GM12878 (cell line): ENCODE measurements around the gene MMP7. TPM values are rescaled to one million over a fixed set of nuclear protein-coding genes. Genes with fewer than 3 reads are reported as not detected.

Source experiments
- ATAC-seq: fragments of 200-7000 bp; cut with Tn5 transposase; 3 replicates; pipeline ENCODE4 v1.9.1; 2020; ENCODE audit warnings: mild to moderate bottlenecking, moderate library complexity
- BruUV-seq: library from RNA; stranded (reverse); fragments of 400-500 nt; replicated peaks from 2 replicates; lab custom pipeline; 2021; lab: Mats Ljungman, UMichigan
- CTCF ChIA-PET: fragments of 300-600 bp; sonication (Branson Sonifier 250); formaldehyde crosslinking; extraction: SDS; loops from one replicate; lab custom pipeline; 2021; ENCODE audit warnings: inconsistent platforms; lab: Yijun Ruan, JAX
- POLR2A ChIA-PET: fragments of 350-600 bp; formaldehyde crosslinking; extraction: SDS; loops from one replicate; lab custom pipeline; 2021; ENCODE audit warnings: inconsistent platforms; lab: Charles Lee
- RAD21 ChIA-PET: fragments of 300-600 bp; sonication (Branson Sonifier 250); formaldehyde crosslinking; loops from one replicate; lab custom pipeline; 2023; ENCODE audit warnings: antibody characterized with exemption; ENCODE audit not compliant: unreplicated experiment; lab: Charles Lee
- SMC1A ChIA-PET: fragments of 300-600 bp; sonication (Branson Sonifier 250); formaldehyde crosslinking; loops from one replicate; lab custom pipeline; 2023; ENCODE audit not compliant: unreplicated experiment, uncharacterized antibody; lab: Charles Lee
- DNase-seq: peaks from one replicate; pipeline ENCODE4 v3.0.0-alpha.2; 2011; ENCODE audit warnings: low read depth, low spot score
- FAIRE-seq: peaks from 3 replicates; lab custom pipeline; 2011; peaks lifted over from hg19 to GRCh38; lab: Jason Lieb, UNC
- H2AFZ ChIP-seq: 2 replicates; pipeline ENCODE4 v1.6.0; 2011; ENCODE audit warnings: low read depth, low read length, control low read depth; ENCODE audit not compliant: control insufficient read depth
- H3K27ac ChIP-seq: 2 replicates; pipeline ENCODE4 v1.5.1; 2011; ENCODE audit warnings: control low read depth; ENCODE audit not compliant: control insufficient read depth, insufficient read depth
- H3K27me3 ChIP-seq, 2 experiments: replicated peaks in 1 of 2; 2 replicates each; pipeline versions ENCODE4 v1.6.0 to v1.6.1; 2011; ENCODE audit warnings: low read length in 1 of 2; ENCODE audit not compliant: control insufficient read depth in 2 of 2, insufficient read depth in 2 of 2
- H3K36me3 ChIP-seq, 2 experiments: 2 replicates each; pipeline ENCODE4 v1.5.1; 2011; ENCODE audit warnings: low read length in 1 of 2; ENCODE audit not compliant: control insufficient read depth in 2 of 2, insufficient read depth in 2 of 2
- H3K4me1 ChIP-seq: 2 replicates; pipeline ENCODE4 v1.6.1; 2011; ENCODE audit warnings: mild to moderate bottlenecking, low read length, moderate library complexity, mixed read lengths; ENCODE audit not compliant: control insufficient read depth, insufficient read depth
- H3K4me2 ChIP-seq: 2 replicates; pipeline ENCODE4 v1.6.0; 2011; ENCODE audit warnings: control low read depth; ENCODE audit not compliant: control insufficient read depth, insufficient read depth
- H3K4me3 ChIP-seq: fragments of 200-600 bp; sonication (generic); 2 replicates; pipeline ENCODE4 v1.5.1; 2016
- H3K79me2 ChIP-seq: 2 replicates; pipeline ENCODE4 v1.6.0; 2011; ENCODE audit warnings: low read length; ENCODE audit not compliant: control insufficient read depth, insufficient read depth
- H3K9ac ChIP-seq: 2 replicates; pipeline ENCODE4 v1.8.0; 2011; ENCODE audit warnings: low read length, control low read depth, mixed read lengths; ENCODE audit not compliant: control insufficient read depth, insufficient read depth
- H3K9me3 ChIP-seq: replicated peaks from 3 replicates; pipeline ENCODE4 v1.5.1; 2011; ENCODE audit warnings: mild to moderate bottlenecking, low read length; ENCODE audit not compliant: control insufficient read depth, insufficient read depth
- H4K20me1 ChIP-seq: 2 replicates; pipeline ENCODE4 v1.6.0; 2011; ENCODE audit not compliant: control insufficient read depth, insufficient read depth
- BHLHE40 ChIP-seq, 2 experiments: fragments of 450-650 bp in 1 of 2; IDR thresholded peaks; 2 replicates each; pipeline ENCODE4 v1.6.1; 2011 to 2017; ENCODE audit warnings: low read depth in 2 of 2, borderline replicate concordance in 1 of 2, improper control_type of control experiment in 1 of 2, low read length in 1 of 2, mild to moderate bottlenecking in 1 of 2
- BRCA1 ChIP-seq: IDR thresholded peaks from 2 replicates; pipeline ENCODE4 v1.6.1; 2011; ENCODE audit warnings: low read depth, low read length, improper control_type of control experiment
- CBFB ChIP-seq: IDR thresholded peaks from 2 replicates; pipeline ENCODE4 v1.6.1; 2016; ENCODE audit warnings: antibody characterized with exemption, low read depth
- E2F8 ChIP-seq: fragments of 450-650 bp; IDR thresholded peaks from 2 replicates; pipeline ENCODE4 v1.6.1; 2018; ENCODE audit warnings: mild to moderate bottlenecking, low read depth, moderate library complexity; ENCODE audit not compliant: partially characterized antibody
- MTA3 ChIP-seq: IDR thresholded peaks from 2 replicates; pipeline ENCODE4 v1.6.1; 2012; ENCODE audit warnings: low read length, inconsistent platforms, borderline replicate concordance
- MYB ChIP-seq: fragments of 150-350 bp; IDR thresholded peaks from 2 replicates; pipeline ENCODE4 v1.6.1; 2014; ENCODE audit warnings: mild to moderate bottlenecking, low read depth, low read length, borderline replicate concordance
- NR2F1 ChIP-seq: fragments of 450-650 bp; conservative IDR thresholded peaks from 2 replicates; pipeline ENCODE4 v1.6.1; 2017; ENCODE audit warnings: mild to moderate bottlenecking
- RFX5 ChIP-seq: IDR thresholded peaks from 2 replicates; pipeline ENCODE4 v1.6.1; 2011; ENCODE audit warnings: low read depth, low read length, improper control_type of control experiment
- SIX5 ChIP-seq: IDR thresholded peaks from 2 replicates; pipeline ENCODE4 v1.6.1; 2011; ENCODE audit warnings: mild to moderate bottlenecking, low read depth, low read length, moderate library complexity; ENCODE audit not compliant: severe bottlenecking
- TCF7 ChIP-seq: IDR thresholded peaks from 2 replicates; pipeline ENCODE4 v1.6.1; 2014; ENCODE audit warnings: antibody characterized with exemption, borderline replicate concordance
- ZBTB33 ChIP-seq: fragments of 450-650 bp; IDR thresholded peaks from 2 replicates; pipeline ENCODE4 v1.6.1; 2017; ENCODE audit warnings: mild to moderate bottlenecking
- ZNF24 ChIP-seq: fragments of 450-650 bp; IDR thresholded peaks from 2 replicates; pipeline ENCODE4 v1.6.1; 2017; ENCODE audit warnings: antibody characterized with exemption, mild to moderate bottlenecking
- WGBS: methylation state at CpG from one replicate; pipeline ENCODE4 v1.1.6; 2016; ENCODE audit warnings: low lambda C conversion rate; ENCODE audit not compliant: insufficient replicate concordance, insufficient coverage; ENCODE audit errors: missing lambda C conversion rate; 5-methylcytosine and 5-hydroxymethylcytosine counted together
- in situ Hi-C: fragments of 300-500 bp; cut with MboI; formaldehyde crosslinking; loops from 9 replicates; pipeline ENCODE4 v1.14.3; 2018; ENCODE audit warnings: mixed read lengths
- intact Hi-C: fragments of 100-400 bp; cut with micrococcal nuclease; formaldehyde crosslinking; loops from one replicate; pipeline ENCODE4 v1.14.2; 2022; ENCODE audit not compliant: unreplicated experiment
- polyA plus RNA-seq, 11 experiments: library from polyadenylated mRNA; depleted of rRNA in 4 of 11; unstranded in 6 of 11; stranded (reverse) in 5 of 11; fragments of >200 nt; fragmentation: Nextera tagmentation in 4 of 11; fragmentation: Illumina TruSeq in 1 of 11; extraction: Ambion mirVana in 4 of 11; extraction: Trizol in 1 of 11; gene quantifications; 1 replicate in 1 of 11; 2 replicates in 10 of 11; pipeline versions ENCODE4 v1.2.1 to v1.2.3, GENCODE V29; 2011 to 2016; ENCODE audit warnings: inconsistent platforms in 2 of 11, missing spikeins in 2 of 11, low read depth in 1 of 11
- total RNA-seq, 4 experiments: library from RNA; depleted of rRNA in 3 of 4; stranded (reverse); fragments of >200 nt in 3 of 4; fragmentation: Illumina TruSeq in 1 of 4; extraction: Trizol in 1 of 4; gene quantifications; 2 replicates each; pipeline versions ENCODE4 v1.2.1 to v1.2.3, GENCODE V29; 2013 to 2021

The MMP7 gene
- total and polyA plus RNA-seq, 10 of the 15 experiments (the other 5 are each of a cell fraction or from before 2014, with no cell fraction given): 0.63 to 18.0 (median 1.1) TPM

GRCh38 chr11:102486584-102486983 is 44.0 kb downstream of the MMP7 start (continued):
- TF ChIP-seq CBFB: no peak
- TF ChIP-seq ZBTB33: no peak
- TF ChIP-seq BRCA1: no peak
- no peak for TF ChIP-seq BHLHE40 (IDR thresholded peaks at IDR 0.05; ENCODE audit: borderline replicate concordance in 1 of 2, low read depth in 2 of 2, low read length in 1 of 2)
- no peak for TF ChIP-seq MTA3
- TF ChIP-seq, all 136 proteins: peak for 0

GRCh38 chr11:102485095-102485722 is 45.3 kb downstream of the MMP7 start:
- Histone ChIP-seq H4K20me1 (no peaks in the 10 kb centered on the region), H3K27ac (no peak overlapping the region), H3K27me3 (0 out of 4 replicates have a peak, but pooled peaks cover 0 to 3% of the 10 kb centered on the region in 2 experiments), H3K79me2 (no peaks in the 10 kb centered on the region), H3K4me3 (no peak overlapping the region), H2AFZ (no peak overlapping the region), H3K36me3 (no peaks in the 10 kb centered on the region), H3K9me3 (no peaks in the 10 kb centered on the region), H3K4me1 (peaks cover 9% of the 10 kb centered on the region), H3K4me2 (no peak overlapping the region), H3K9ac (no peak overlapping the region)
- ChIA-PET POLR2A (interaction anchor here (1.1 kb wide), 1 partner anchor 9 kb away, joined by 3 read pairs; no protein-coding TSS in a partner anchor), SMC1A (interaction anchor here (0.7 to 4.4 kb wide), 6 partner anchors 9 to 181 kb away, joined by 3 to 17 read pairs (median 4); no protein-coding TSS in a partner anchor), RAD21 (interaction anchor here (1.2 to 1.4 kb wide), 3 partner anchors 9 to 143 kb away, joined by 3 to 6 read pairs (median 3); partner anchors contain the start of gene TMEM123), CTCF (interaction anchor here (0.8 to 2.5 kb wide), 5 partner anchors 9 to 478 kb away, joined by 3 to 8 read pairs (median 3); no protein-coding TSS in a partner anchor)
- 43% methylated on average over 2 of the region's 2 CpGs for WGBS
- no peak for TF ChIP-seq ZNF24
- TF ChIP-seq TCF7: no peak
- TF ChIP-seq RFX5: no peak
- TF ChIP-seq MYB: no peak
- TF ChIP-seq NR2F1: no peak
- no peak for TF ChIP-seq E2F8
- no peak for TF ChIP-seq SIX5
- no peak for DNase-seq
- ATAC-seq: no peak
- intact Hi-C loops (no loop called here), in situ Hi-C loops (loop anchor here (25.0 kb wide), 1 partner anchor 98 kb away; no protein-coding TSS in a partner anchor)
- FAIRE-seq: no peak
- no TSS peak for BruUV-seq
